HAP-1 (cell line): ENCODE results near the gene C1orf21.
"Not testable (repeated sequence)": the region's sequence is repeated elsewhere in the genome, so short reads cannot be mapped to it uniquely, and the experiment has no call there.

Experiments
- DNase-seq, 2 experiments: peaks; one replicate each; pipeline ENCODE4 v3.0.0-alpha.2; 2016 to 2020; ENCODE audit warnings: low spot score in 2 of 2
- H3K27me3 ChIP-seq: fragments of 250-450 bp; sonication (Bioruptor Pico); 2 replicates; pipeline ENCODE4 v1.5.1; 2020; ENCODE audit warnings: low read depth, mild to moderate bottlenecking, moderate library complexity
- H3K36me3 ChIP-seq: fragments of 250-450 bp; sonication (Bioruptor Pico); replicated peaks from 2 replicates; pipeline ENCODE4 v1.5.1; 2020; ENCODE audit warnings: mild to moderate bottlenecking
- H3K4me1 ChIP-seq: fragments of 250-450 bp; sonication (Bioruptor Pico); 2 replicates; pipeline ENCODE4 v1.5.1; 2020; ENCODE audit warnings: mild to moderate bottlenecking
- H3K4me3 ChIP-seq: fragments of 250-450 bp; sonication (Bioruptor Pico); 2 replicates; pipeline ENCODE4 v1.5.1; 2020; ENCODE audit warnings: mild to moderate bottlenecking, moderate library complexity
- H3K9me3 ChIP-seq: fragments of 250-450 bp; sonication (Bioruptor Pico); 2 replicates; pipeline ENCODE4 v1.5.1; 2020; ENCODE audit warnings: mild to moderate bottlenecking, moderate library complexity
- in situ Hi-C: fragments of 300-500 bp; cut with MboI; formaldehyde crosslinking; loops from 3 replicates; pipeline ENCODE4 v1.14.3; 2020; ENCODE audit warnings: low sequenced_read_pairs, inconsistent platforms, mixed read lengths

The C1orf21 gene

DNA sequence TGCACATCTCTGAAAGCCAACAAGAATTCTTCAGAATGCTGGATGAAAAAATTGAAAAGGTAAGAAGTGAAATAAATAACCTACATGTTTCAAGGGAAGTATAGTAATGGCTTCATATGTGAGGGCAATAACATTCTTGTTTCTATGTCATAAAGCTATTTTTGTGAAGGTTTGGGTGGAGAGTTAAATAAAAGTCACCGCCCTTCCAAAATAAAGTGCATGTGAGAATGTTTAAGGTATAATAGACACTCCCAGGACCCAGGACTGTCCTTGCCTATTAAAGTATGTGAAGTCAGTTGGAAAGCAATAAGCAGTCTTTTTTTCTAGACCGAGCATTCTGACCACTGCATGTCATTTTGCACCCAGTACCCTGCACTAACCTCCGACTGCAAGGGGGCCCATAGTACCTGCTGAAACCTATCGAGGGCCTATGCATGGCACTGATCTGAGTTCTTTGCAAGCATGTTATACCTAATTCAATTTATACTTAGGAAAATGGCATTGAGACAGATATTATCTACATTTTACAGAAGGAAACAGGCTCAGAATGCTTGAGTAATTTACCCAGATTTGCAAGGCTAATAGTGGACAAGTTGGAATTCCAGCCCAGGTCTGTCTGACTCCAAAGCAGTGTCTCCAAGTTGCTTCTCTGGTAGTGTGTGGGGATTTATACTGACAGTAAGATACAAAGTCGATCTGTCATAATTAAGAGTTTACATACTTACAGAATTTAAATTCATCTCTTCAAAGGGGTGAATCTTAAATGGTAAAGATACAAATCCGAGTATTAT lies 211.8 kb downstream of the C1orf21 start:
- Histone ChIP-seq H3K36me3 (no peaks in the 10 kb centered on the region), H3K9me3 (no peaks in the 10 kb centered on the region), H3K27me3 (no peaks in the 10 kb centered on the region), H3K4me3 (no peak overlapping the region), H3K4me1 (peaks cover 3% of the 10 kb centered on the region; the same call in 1 of the 2 replicates)
- no peak for DNase-seq
- in situ Hi-C loops, result no loop called here

DNA sequence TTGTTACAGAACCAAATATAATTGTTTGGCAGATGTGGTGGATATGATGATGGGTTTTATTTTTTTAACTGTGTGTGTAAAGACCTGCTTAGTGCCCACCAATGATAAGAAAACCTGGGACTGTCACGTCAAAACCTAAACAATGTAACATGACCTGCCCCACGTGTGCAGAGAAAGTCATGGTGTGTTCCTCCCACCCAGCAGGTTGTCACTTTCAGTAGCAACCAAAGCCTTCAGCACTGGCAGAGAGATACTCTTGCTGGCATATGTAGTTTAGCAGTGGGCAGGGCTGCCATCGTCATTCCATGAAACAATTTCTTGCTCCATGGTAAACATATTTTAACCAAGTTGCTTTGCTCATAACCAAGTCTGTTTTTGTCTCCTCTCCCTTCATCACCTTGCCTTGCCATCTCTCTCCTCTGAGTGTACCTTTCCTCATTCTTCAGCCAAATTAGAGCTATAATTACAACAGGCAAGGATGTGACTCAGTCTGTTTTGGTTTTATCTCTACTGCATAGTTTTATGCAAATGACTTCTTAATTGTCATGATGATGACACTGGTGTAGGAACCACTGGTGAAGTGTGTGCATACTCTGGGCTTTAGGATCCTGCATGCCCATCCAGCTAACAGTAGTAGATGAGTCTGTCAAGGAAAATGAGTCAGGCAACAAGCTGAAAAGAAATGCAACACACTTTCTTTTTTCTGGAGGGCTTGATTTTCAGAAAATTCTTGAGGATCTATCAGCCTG lies 217.5 kb downstream of the C1orf21 start:
- no peaks in the 10 kb centered on the region for H3K9me3 ChIP-seq
- no peak overlapping the region for H3K4me3 ChIP-seq
- no peaks in the 10 kb centered on the region for H3K36me3 ChIP-seq
- H3K27me3 ChIP-seq, result no peaks in the 10 kb centered on the region
- DNase-seq, result no peak
- in situ Hi-C loops, result no loop called here
- H3K4me1 ChIP-seq, result peaks cover 3% of the 10 kb centered on the region; the same call in 1 of the 2 replicates

DNA sequence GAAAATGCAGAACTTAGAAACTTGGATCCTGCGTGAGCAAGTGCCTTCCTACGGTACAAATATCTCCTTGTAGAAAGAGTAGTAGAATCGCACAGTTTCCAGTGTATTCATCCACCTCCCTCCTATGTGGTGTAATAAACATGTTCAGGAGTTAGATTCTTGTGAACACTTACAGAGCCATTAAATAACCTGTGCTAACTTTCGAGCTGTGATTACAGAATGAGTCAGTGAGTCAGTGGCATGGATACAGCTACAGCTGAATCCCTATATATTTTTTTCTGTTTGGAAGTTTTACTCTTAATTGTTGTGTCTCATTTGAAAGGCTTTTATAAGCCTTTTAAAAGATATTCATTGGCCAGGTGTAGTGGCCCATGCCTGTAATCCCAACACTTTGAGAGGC lies 219.1 kb downstream of the C1orf21 start:
- Histone ChIP-seq H3K4me1 (no peaks in the 10 kb centered on the region; the same call in 1 of the 2 replicates), H3K9me3 (no peaks in the 10 kb centered on the region), H3K27me3 (no peaks in the 10 kb centered on the region), H3K36me3 (no peaks in the 10 kb centered on the region), H3K4me3 (no peak overlapping the region)
- in situ Hi-C loops, result no loop called here
- DNase-seq, result no peak

DNA sequence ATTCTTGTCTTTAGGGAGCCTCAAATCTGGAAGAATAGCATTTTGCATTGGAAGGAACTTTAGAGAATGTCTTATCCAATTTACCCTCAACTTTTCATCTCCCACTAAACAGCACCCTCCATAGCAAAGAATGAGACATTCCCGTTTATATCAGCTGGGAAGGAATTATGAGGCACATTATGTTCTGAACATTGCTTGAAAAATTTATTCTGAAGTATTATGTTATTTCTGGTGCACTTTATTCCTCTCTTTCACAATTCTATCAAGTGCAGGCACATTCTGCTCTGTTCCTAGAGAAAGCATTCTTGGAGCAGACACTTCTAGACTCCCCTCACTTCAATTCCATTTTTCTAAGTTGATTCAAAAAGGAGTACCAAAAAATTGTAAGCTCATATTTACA lies 220.0 kb downstream of the C1orf21 start:
- DNase-seq, result no peak
- no peaks in the 10 kb centered on the region for H3K4me1 ChIP-seq
- no peak overlapping the region for H3K4me3 ChIP-seq
- no peaks in the 10 kb centered on the region for H3K9me3 ChIP-seq
- no peaks in the 10 kb centered on the region for H3K27me3 ChIP-seq
- H3K36me3 ChIP-seq, result no peaks in the 10 kb centered on the region
- in situ Hi-C loops, result no loop called here

DNA sequence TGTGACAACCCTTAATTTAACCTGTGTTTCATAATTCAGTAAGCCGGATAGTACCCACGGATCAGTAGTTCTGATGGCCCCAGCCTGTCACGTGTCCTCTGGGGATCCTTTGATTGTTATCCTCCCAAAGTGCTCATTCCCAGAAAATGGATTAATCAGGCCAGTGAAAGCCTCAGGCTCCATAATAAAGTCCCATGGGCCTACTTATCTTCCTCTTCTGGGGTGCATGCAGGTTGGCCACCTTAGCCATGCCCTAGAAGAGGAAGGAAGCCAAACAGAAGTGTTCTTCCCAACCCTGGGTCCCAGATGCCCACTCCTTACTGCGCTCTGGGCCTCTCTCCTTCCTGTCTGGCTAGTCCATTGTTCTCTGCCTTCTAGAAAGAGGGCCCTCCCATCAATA lies 221.8 kb downstream of the C1orf21 start:
- Histone ChIP-seq H3K9me3 (no peaks in the 10 kb centered on the region), H3K27me3 (no peaks in the 10 kb centered on the region), H3K4me3 (no peak overlapping the region), H3K4me1 (no peaks in the 10 kb centered on the region), H3K36me3 (no peaks in the 10 kb centered on the region)
- no peak for DNase-seq
- in situ Hi-C loops, result no loop called here

DNA sequence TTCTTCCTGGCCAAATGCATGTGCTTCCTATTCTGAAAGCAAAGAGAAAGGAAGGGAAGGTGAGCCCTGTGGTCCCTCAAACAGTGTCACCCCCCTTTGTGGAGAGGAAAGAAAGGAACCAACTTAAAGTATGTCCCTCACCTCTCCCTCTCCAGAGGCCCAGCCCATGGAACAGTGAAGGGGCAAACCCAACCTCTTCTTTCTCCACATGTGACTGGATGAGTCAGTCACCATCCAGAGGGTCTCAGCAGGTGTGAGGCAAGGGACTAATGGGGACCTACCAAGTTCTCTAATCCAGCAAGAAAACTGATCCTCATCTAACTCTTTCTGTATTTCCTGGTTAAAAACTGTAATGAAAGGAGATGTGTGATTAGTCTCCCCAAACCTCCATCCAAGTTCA lies 222.2 kb downstream of the C1orf21 start:
- no peaks in the 10 kb centered on the region for H3K27me3 ChIP-seq

DNA sequence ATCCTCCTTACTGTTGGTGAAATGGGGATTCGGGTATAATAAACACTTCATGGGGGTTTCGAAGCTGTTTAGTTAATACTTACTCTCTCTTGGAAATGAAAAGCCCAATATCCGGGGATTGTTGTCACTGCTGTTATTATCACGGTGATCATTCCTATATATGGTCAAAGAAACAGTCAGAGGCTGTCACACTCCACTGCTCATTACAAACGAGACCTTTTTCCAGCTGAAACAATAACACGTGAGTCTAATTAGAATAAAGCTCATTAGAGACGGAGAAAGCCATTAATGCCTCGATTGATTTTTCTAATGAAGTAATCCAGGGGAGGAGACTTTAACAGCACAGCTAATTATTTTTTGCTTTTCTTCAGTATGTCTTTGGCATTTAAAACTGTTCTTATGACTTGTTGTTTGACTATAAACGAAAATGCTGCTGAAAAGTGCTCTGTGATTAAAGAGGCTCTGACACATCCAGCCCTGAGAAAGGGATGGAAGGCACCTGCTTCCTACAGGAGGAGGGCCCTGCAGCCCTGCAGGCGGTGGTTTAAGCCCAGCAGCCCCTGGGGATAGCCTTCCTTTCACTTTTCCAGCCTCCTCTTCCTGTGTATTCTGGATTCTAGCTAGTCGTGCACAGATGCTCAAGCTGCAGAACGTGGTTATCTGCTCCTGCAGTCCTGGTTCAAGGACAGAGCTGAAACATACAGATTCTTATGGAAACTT lies 224.2 kb downstream of the C1orf21 start:
- no peak for DNase-seq
- Histone ChIP-seq H3K9me3 (no peaks in the 10 kb centered on the region), H3K4me1 (no peaks in the 10 kb centered on the region), H3K36me3 (no peaks in the 10 kb centered on the region), H3K4me3 (no peak overlapping the region), H3K27me3 (no peaks in the 10 kb centered on the region)
- in situ Hi-C loops, result no loop called here

More for the DNA sequence above, 222.2 kb downstream of the C1orf21 start:
- DNase-seq, result no peak
- no peaks in the 10 kb centered on the region for H3K9me3 ChIP-seq
- in situ Hi-C loops, result no loop called here
- H3K4me1 ChIP-seq, result no peaks in the 10 kb centered on the region
- H3K4me3 ChIP-seq, result no peak overlapping the region
- no peaks in the 10 kb centered on the region for H3K36me3 ChIP-seq

DNA sequence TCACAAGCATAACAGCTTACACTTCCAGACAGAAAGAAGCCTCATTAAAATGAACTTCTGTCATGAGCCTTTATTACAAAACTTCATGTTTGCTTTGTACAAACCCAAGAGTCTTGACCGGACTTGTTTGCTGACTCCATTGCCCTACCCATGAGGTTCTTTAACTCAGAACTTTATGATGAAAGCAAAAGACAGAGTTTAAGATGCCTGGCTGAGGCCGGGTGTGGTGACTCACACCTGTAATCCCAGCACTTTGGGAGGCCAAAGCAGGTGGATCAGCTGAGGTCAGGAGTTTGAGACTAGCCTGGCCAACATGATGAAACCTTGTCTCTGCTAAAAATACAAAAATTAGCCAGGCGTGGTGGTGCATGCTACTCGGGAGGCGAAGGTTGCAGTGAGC lies 225.4 kb downstream of the C1orf21 start:
- H3K4me1 ChIP-seq, H3K9me3 ChIP-seq, H3K4me3 ChIP-seq, DNase-seq, H3K27me3 ChIP-seq, H3K36me3 ChIP-seq, in situ Hi-C loops: not testable (repeated sequence)

DNA sequence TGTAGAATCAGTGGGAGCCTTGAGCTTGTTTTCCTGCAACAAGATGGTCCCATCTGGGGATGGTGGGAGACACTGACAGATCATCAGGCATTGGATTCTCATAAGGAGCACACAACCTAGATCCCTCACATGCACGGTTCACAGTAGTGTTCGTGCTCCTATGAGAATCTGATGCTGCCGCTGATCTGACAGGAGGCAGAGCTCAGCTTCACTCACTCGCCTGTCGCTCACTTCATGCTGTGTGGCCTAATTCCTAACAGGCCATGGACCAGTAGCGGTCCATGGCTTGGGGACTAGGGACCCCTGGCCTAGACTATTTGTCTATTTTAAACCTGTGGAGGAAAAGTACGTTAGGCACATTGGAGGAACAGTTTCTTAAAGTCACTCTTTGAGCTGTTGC lies 227.8 kb downstream of the C1orf21 start:
- Histone ChIP-seq H3K9me3 (no peaks in the 10 kb centered on the region), H3K4me3 (no peak overlapping the region), H3K4me1 (no peaks in the 10 kb centered on the region), H3K36me3 (no peaks in the 10 kb centered on the region), H3K27me3 (no peaks in the 10 kb centered on the region)
- in situ Hi-C loops, result no loop called here
- no peak for DNase-seq

DNA sequence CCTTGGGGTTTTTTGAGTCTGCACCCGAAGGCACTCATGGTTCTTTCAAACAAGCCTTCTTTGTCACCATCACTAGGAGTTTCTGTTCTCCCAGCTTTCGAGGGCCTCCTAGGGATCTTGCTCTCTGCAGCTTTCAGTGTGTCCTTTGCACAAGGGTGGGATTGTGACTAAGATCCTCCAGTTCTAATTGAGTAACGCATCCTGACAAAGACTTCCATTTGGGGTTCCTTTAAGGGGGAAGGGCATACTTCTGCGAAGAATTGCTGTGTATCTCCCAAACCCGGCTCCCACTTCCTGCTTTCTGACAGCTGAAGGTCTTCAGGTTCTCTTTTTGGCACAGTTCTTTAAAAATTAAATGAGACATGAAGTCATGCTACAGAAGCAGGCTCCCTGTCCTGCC lies 228.5 kb downstream of the C1orf21 start:
- in situ Hi-C loops, result no loop called here
- H3K4me1 ChIP-seq, result no peaks in the 10 kb centered on the region
- DNase-seq, result no peak

DNA sequence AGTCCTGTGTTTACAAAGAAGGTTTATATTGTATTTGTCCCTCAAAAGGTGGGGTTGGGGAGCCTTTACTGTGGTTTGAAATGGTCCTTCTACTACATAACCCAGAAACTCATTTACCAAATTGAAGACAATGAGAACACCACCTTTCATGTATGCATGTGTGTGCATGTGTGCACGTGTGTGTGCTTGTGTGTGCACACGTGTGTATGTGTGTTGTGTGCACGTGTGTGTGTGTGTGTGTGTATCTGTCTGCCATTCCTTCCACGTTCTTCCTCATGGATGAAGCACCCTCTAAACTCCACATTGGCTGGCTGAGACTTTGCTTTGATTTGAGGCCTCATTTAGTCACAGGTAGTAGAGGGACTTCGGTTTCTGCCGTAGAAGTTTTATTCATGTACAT lies 229.7 kb downstream of the C1orf21 start:
- Histone ChIP-seq H3K4me3 (no peak overlapping the region), H3K27me3 (no peaks in the 10 kb centered on the region), H3K9me3 (no peaks in the 10 kb centered on the region), H3K36me3 (no peaks in the 10 kb centered on the region), H3K4me1 (no peaks in the 10 kb centered on the region)
- no peak for DNase-seq
- in situ Hi-C loops, result no loop called here

More for the DNA sequence above, 228.5 kb downstream of the C1orf21 start:
- Histone ChIP-seq H3K36me3 (no peaks in the 10 kb centered on the region), H3K9me3 (no peaks in the 10 kb centered on the region), H3K4me3 (no peak overlapping the region), H3K27me3 (no peaks in the 10 kb centered on the region)

DNA sequence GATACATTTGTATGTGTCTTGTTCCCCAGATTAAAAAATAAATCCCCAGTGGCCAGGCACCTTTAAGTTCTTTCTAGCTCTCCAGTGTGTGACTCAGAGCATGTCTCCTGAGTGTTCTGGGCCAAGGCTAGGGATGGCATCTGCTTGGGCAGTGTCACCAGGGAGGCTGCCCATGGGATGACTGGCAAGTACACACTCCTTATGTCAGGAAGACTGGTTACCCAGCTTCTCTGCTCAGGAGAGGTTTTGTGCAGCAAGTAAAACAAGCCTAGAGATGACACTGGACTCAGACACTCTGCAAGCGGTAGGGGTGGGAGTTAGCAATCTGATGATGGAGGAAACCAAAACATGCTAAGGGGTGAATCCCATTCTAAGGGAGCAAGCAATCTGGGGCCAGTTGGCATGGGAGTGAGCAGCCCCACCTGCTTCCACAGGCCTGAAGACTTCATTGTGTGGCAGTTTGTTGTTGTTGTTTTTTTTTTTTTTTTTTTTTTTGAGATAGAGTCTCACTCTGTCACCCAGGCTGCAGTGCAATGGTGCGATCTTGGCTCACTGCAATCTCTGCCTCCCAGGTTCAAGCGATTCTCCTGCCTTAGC lies 230.7 kb downstream of the C1orf21 start:
- Histone ChIP-seq H3K4me1 (no peaks in the 10 kb centered on the region), H3K27me3 (no peaks in the 10 kb centered on the region), H3K36me3 (no peaks in the 10 kb centered on the region), H3K9me3 (no peaks in the 10 kb centered on the region), H3K4me3 (no peak overlapping the region)
- in situ Hi-C loops, result no loop called here
- DNase-seq, result no peak

DNA sequence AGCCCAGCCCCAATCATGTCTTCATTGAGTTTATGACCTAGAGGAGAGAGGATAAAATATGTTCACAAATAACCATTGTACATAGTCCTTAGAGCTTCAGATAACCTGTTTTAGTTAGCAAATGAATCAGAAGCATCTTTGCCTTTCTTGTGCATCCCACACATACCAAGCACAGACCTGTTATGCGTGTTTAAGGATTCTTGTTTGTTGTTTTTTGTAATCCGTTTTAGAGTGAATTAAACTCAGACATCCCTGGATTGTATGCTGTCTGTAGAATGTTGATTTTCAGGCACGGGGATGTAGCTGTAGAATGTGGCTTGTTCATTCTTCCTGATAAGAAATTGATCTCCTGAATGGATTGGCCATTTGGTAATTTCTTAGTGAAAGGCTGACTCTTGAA lies 232.0 kb downstream of the C1orf21 start:
- H3K4me3 ChIP-seq, result no peak overlapping the region
- no peaks in the 10 kb centered on the region for H3K36me3 ChIP-seq
- no peaks in the 10 kb centered on the region for H3K9me3 ChIP-seq
- in situ Hi-C loops, result no loop called here
- no peaks in the 10 kb centered on the region for H3K4me1 ChIP-seq
- H3K27me3 ChIP-seq, result no peaks in the 10 kb centered on the region
- DNase-seq, result no peak

DNA sequence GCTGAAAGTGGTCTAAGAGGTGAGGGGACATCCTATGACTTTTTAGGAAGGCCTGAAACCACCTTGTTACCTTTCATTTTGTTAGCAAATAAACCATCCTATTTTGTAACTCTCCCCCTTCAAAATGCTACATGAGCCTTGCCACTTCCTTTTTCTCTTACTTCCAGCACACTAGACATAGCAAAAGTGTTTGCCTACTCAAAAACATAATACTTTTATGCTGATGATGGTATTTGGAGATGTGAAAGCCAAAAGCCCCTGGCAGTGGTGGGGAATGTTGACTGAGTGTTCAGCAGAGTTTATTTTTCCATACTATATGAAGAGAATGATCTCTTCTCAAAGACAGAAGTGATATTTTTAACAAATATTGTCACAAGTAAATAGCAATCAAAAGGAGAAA lies 233.6 kb downstream of the C1orf21 start:
- Histone ChIP-seq H3K9me3 (no peaks in the 10 kb centered on the region), H3K36me3 (no peaks in the 10 kb centered on the region), H3K4me3 (no peak overlapping the region), H3K27me3 (no peaks in the 10 kb centered on the region), H3K4me1 (no peaks in the 10 kb centered on the region)
- DNase-seq, result no peak
- in situ Hi-C loops, result no loop called here
